IMR-90 (cell line): ENCODE results near the gene SEPTIN8. TPM values are rescaled to one million over a fixed set of nuclear protein-coding genes. Genes with fewer than 3 reads are reported as not detected.

Source experiments
- ATAC-seq: fragments of 200-7000 bp; cut with Tn5 transposase; 2 replicates; pipeline ENCODE4 v1.9.1; 2020; ENCODE audit warnings: low read depth, mild to moderate bottlenecking, moderate library complexity
- BruUV-seq: library from RNA; stranded (reverse); fragments of 400-500 nt; replicated peaks from 2 replicates; lab custom pipeline; 2021; lab: Mats Ljungman, UMichigan
- CTCF ChIA-PET: fragments of 300-600 bp; formaldehyde crosslinking; extraction: SDS; loops from one replicate; lab custom pipeline; 2021; ENCODE audit warnings: antibody characterized with exemption; lab: Yijun Ruan, JAX
- POLR2A ChIA-PET: fragments of 300-600 bp; sonication (Branson Sonifier 250); formaldehyde crosslinking; loops from one replicate; lab custom pipeline; 2022; ENCODE audit warnings: antibody characterized with exemption; ENCODE audit not compliant: unreplicated experiment; lab: Charles Lee
- DNase-seq: peaks from one replicate; pipeline ENCODE4 v3.0.0; 2013
- H2AFZ ChIP-seq: replicated peaks from 2 replicates; pipeline ENCODE3; 2013; ENCODE audit warnings: low read length, mild to moderate bottlenecking; ENCODE audit not compliant: poor library complexity
- H2AK5ac ChIP-seq: 2 replicates; pipeline ENCODE4 v1.6.1; 2013; ENCODE audit warnings: low read depth, low read length, inconsistent platforms
- H2AK9ac ChIP-seq: replicated peaks from 2 replicates; pipeline ENCODE3; 2013; ENCODE audit warnings: mild to moderate bottlenecking, low read depth, low read length, moderate library complexity; ENCODE audit not compliant: poor library complexity
- H2BK120ac ChIP-seq: 2 replicates; pipeline ENCODE4 v1.6.1; 2013; ENCODE audit warnings: low read depth, low read length, inconsistent platforms
- H2BK15ac ChIP-seq: 3 replicates; pipeline ENCODE4 v1.6.1; 2013; ENCODE audit warnings: low read depth, low read length, inconsistent platforms
- H2BK20ac ChIP-seq: 2 replicates; pipeline ENCODE4 v1.6.1; 2013; ENCODE audit warnings: low read depth, mild to moderate bottlenecking, inconsistent platforms, low read length, moderate library complexity
- H2BK5ac ChIP-seq: 2 replicates; pipeline ENCODE4 v1.6.1; 2013; ENCODE audit warnings: mild to moderate bottlenecking, low read depth, low read length, inconsistent platforms; ENCODE audit not compliant: poor library complexity, severe bottlenecking
- H3K14ac ChIP-seq: replicated peaks from 2 replicates; pipeline ENCODE4 v1.6.1; 2013; ENCODE audit warnings: low read depth, low read length, inconsistent platforms
- H3K18ac ChIP-seq: 2 replicates; pipeline ENCODE4 v1.6.1; 2013; ENCODE audit warnings: low read depth, low read length, control low read depth
- H3K23ac ChIP-seq: 2 replicates; pipeline ENCODE4 v1.6.1; 2013; ENCODE audit warnings: low read depth, low read length, inconsistent platforms
- H3K27ac ChIP-seq: 2 replicates; pipeline ENCODE4 v1.5.1; 2013; ENCODE audit warnings: mild to moderate bottlenecking, control low read depth, low read length; ENCODE audit not compliant: insufficient read depth
- H3K27me3 ChIP-seq: 2 replicates; pipeline ENCODE4 v1.6.1; 2013; ENCODE audit warnings: low read length; ENCODE audit not compliant: control insufficient read depth, insufficient read depth
- H3K36me3 ChIP-seq: 2 replicates; pipeline ENCODE4 v1.6.1; 2013; ENCODE audit warnings: low read length, mixed read lengths; ENCODE audit not compliant: control insufficient read depth, insufficient read depth
- H3K4ac ChIP-seq: 2 replicates; pipeline ENCODE4 v1.6.1; 2013; ENCODE audit warnings: low read depth, low read length, inconsistent platforms
- H3K4me1 ChIP-seq: 2 replicates; pipeline ENCODE4 v1.6.1; 2013; ENCODE audit warnings: low read length, mixed read lengths; ENCODE audit not compliant: control insufficient read depth, insufficient read depth
- H3K4me2 ChIP-seq: 2 replicates; pipeline ENCODE4 v1.6.1; 2013; ENCODE audit warnings: low read depth, mild to moderate bottlenecking, control low read depth, low read length, moderate library complexity
- H3K4me3 ChIP-seq: 2 replicates; pipeline ENCODE4 v1.5.1; 2013; ENCODE audit warnings: low read depth, mild to moderate bottlenecking, control low read depth, low read length, moderate library complexity; ENCODE audit not compliant: insufficient read depth
- H3K56ac ChIP-seq: 2 replicates; pipeline ENCODE4 v1.6.1; 2013; ENCODE audit warnings: low read length, inconsistent platforms; ENCODE audit not compliant: insufficient read depth; ENCODE audit errors: extremely low read depth
- H3K79me1 ChIP-seq, 2 experiments: 2 replicates each; pipeline ENCODE4 v1.6.1; 2013; ENCODE audit warnings: low read length in 2 of 2, inconsistent platforms in 1 of 2, low read depth in 1 of 2
- H3K9ac ChIP-seq: 2 replicates; pipeline ENCODE4 v1.6.1; 2013; ENCODE audit warnings: low read depth, low read length, control low read depth
- H3K9me1 ChIP-seq: 2 replicates; pipeline ENCODE4 v1.6.1; 2013; ENCODE audit warnings: low read length, inconsistent platforms; ENCODE audit not compliant: insufficient read depth
- H3K9me3 ChIP-seq: 2 replicates; pipeline ENCODE4 v1.6.1; 2013; ENCODE audit warnings: low read length; ENCODE audit not compliant: control insufficient read depth, insufficient read depth
- H4K20me1 ChIP-seq: 2 replicates; pipeline ENCODE4 v1.6.1; 2013; ENCODE audit warnings: low read length, inconsistent platforms; ENCODE audit not compliant: insufficient read depth
- H4K5ac ChIP-seq: 2 replicates; pipeline ENCODE4 v1.6.1; 2013; ENCODE audit warnings: mild to moderate bottlenecking, low read depth, low read length, control low read depth
- H4K8ac ChIP-seq, 2 experiments: 2 replicates each; pipeline ENCODE4 v1.6.1; 2013; ENCODE audit warnings: low read depth in 2 of 2, low read length in 2 of 2, control low read depth in 1 of 2, inconsistent platforms in 1 of 2
- H4K91ac ChIP-seq: 2 replicates; pipeline ENCODE4 v1.6.1; 2013; ENCODE audit warnings: low read depth, low read length, inconsistent platforms; ENCODE audit not compliant: insufficient read depth
- RCOR1 ChIP-seq: IDR thresholded peaks from 2 replicates; pipeline ENCODE4 v1.6.1; 2012; ENCODE audit warnings: mild to moderate bottlenecking, low read length, improper control_type of control experiment; ENCODE audit not compliant: insufficient replicate concordance
- WGBS, 2 experiments: methylation state at CpG; one replicate each; pipeline versions ENCODE4 v1.1.5 to v1.1.7; 2013; ENCODE audit warnings: missing lambda C conversion rate in 2 of 2; ENCODE audit not compliant: insufficient read length in 1 of 2; ENCODE audit errors: extremely low coverage in 2 of 2; 5-methylcytosine and 5-hydroxymethylcytosine counted together
- dilution Hi-C: fragments of 300-500 bp; cut with HindIII; formaldehyde crosslinking; loops from one replicate; pipeline ENCODE4 v1.14.3; 2018; ENCODE audit warnings: low sequenced_read_pairs; ENCODE audit not compliant: unreplicated experiment
- in situ Hi-C: fragments of 300-500 bp; cut with MboI; formaldehyde crosslinking; loops from 3 replicates; pipeline ENCODE4 v1.14.3; 2019; ENCODE audit warnings: low sequenced_read_pairs, inconsistent platforms, mixed read lengths
- intact Hi-C: fragments of 100-400 bp; cut with micrococcal nuclease; formaldehyde crosslinking; loops from 2 replicates; pipeline ENCODE4 v1.10.0; 2022
- polyA plus RNA-seq, 3 experiments: library from polyadenylated mRNA; depleted of rRNA; stranded (reverse); fragments of >200 nt; gene quantifications; 2 replicates each; pipeline ENCODE4 v1.2.3, GENCODE V29; 2012; ENCODE audit warnings: low replicate concordance in 1 of 3
- total RNA-seq: library from RNA; depleted of rRNA; stranded (reverse); fragments of >200 nt; gene quantifications from 2 replicates; pipeline ENCODE4 v1.2.3, GENCODE V29; 2012

Gene SEPTIN8
- total and polyA plus RNA-seq, 2 of the 4 experiments (the other 2 are of a cell fraction), result 56.2 to 67.2 TPM

DNA sequence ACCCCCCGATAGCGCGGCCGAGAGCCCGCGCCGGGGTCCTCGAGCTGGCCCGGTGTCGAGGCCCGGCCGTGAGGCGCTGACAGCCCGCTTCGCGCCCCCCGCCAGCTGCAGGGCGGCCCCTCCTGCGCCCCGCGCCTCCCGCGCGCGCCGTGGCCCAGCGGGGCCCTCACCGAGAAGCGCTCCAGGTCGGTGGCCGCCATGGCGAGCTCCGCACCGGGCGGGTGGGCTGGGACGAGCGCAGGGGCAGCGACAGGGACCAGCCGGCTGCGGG lies 166 bp downstream of the SEPTIN8 start:
- BruUV-seq, result no TSS peak
- peaks cover 36% of the 10 kb centered on the region for H3K9me1 ChIP-seq
- ChIA-PET CTCF (no interaction called here), POLR2A (no interaction called here)
- H4K8ac ChIP-seq, result no peak overlapping the region; a peak in 1 of 4 replicates
- no peaks in the 10 kb centered on the region for H3K9me3 ChIP-seq
- peak overlapping the region; percentile 61; the same call in 1 of the 2 replicates for H3K27ac ChIP-seq
- DNase-seq (no peak), ATAC-seq (no peak; the same call in 1 of the 2 replicates)
- dilution Hi-C loops (no loop called here), intact Hi-C loops (loop anchor here (2.0 kb wide), 1 partner anchor 44 kb away; no protein-coding TSS in a partner anchor), in situ Hi-C loops (no loop called here)
- TF ChIP-seq RCOR1, result no peak
- peaks cover 23 to 56% of the 10 kb centered on the region in 2 experiments for H3K79me1 ChIP-seq
- H3K56ac ChIP-seq, result no peak overlapping the region
- peaks cover 33% of the 10 kb centered on the region for H4K20me1 ChIP-seq
- peak overlapping the region; percentile 90 for H2AK9ac ChIP-seq
- no peak overlapping the region for H3K23ac ChIP-seq
- H2BK20ac ChIP-seq, result no peak overlapping the region
- no peak overlapping the region; the same call in 1 of the 2 replicates for H2AK5ac ChIP-seq
- peak overlapping the region; percentile 37; the same call in 1 of the 2 replicates for H4K91ac ChIP-seq
- peak overlapping the region; percentile 97 for H3K4me2 ChIP-seq
- 0% methylated on average over 30 of the region's 40 CpGs; no CpG with 5 or more reads in 1 of the 2 experiments for WGBS, 2 experiments
- H3K14ac ChIP-seq, result no peak overlapping the region
- no peaks in the 10 kb centered on the region for H3K36me3 ChIP-seq
- peak overlapping the region; percentile 51 for H2BK5ac ChIP-seq
- no peak overlapping the region for H2BK15ac ChIP-seq
- peaks cover 15% of the 10 kb centered on the region for H3K4me1 ChIP-seq
- H4K5ac ChIP-seq, result no peak overlapping the region
- no peak overlapping the region; the same call in 1 of the 2 replicates for H3K18ac ChIP-seq
- peak overlapping the region; percentile 98 for H2AFZ ChIP-seq
- H3K4me3 ChIP-seq, result peak overlapping the region; percentile 65
- no peaks in the 10 kb centered on the region for H3K27me3 ChIP-seq
- H2BK120ac ChIP-seq, result no peak overlapping the region
- H3K9ac ChIP-seq, result peak overlapping the region; percentile 72
- no peak overlapping the region; the same call in 1 of the 2 replicates for H3K4ac ChIP-seq
